Endodermal cell (in vitro differentiated cells): ENCODE data around the gene MPRIP. TPM values are rescaled to one million over a fixed set of nuclear protein-coding genes. Genes with fewer than 3 reads are reported as not detected.
A peak's percentile ranks its signal among the peaks of the same experiment; 100 is the strongest.

Source experiments
- DNase-seq: peaks from one replicate; pipeline ENCODE4 v3.0.0-alpha.2; 2017
- H3K27ac ChIP-seq: 2 replicates; pipeline ENCODE4 v1.5.1; 2013; ENCODE audit warnings: mild to moderate bottlenecking, low read depth, low read length, moderate library complexity
- H3K27me3 ChIP-seq: 2 replicates; pipeline ENCODE4 v1.6.1; 2013; ENCODE audit warnings: mild to moderate bottlenecking, low read length, moderate library complexity; ENCODE audit not compliant: insufficient read depth, control insufficient read depth, poor library complexity, severe bottlenecking
- H3K36me3 ChIP-seq: 2 replicates; pipeline ENCODE4 v1.7.0; 2013; ENCODE audit warnings: mild to moderate bottlenecking, low read length, moderate library complexity; ENCODE audit not compliant: control insufficient read depth, insufficient read depth
- H3K4me1 ChIP-seq: one replicate; pipeline ENCODE4 v1.7.0; 2013; ENCODE audit warnings: low read length; ENCODE audit not compliant: control insufficient read depth, insufficient read depth
- H3K4me3 ChIP-seq: 2 replicates; pipeline ENCODE4 v1.5.1; 2013; ENCODE audit warnings: mild to moderate bottlenecking, low read length, moderate library complexity
- H3K9ac ChIP-seq: 2 replicates; pipeline ENCODE4 v1.6.1; 2013; ENCODE audit warnings: mild to moderate bottlenecking, low read length, moderate library complexity; ENCODE audit not compliant: poor library complexity, severe bottlenecking; ENCODE audit errors: extremely low read depth
- H3K9me3 ChIP-seq: 2 replicates; pipeline ENCODE4 v1.6.1; 2013; ENCODE audit warnings: mild to moderate bottlenecking, low read length, moderate library complexity; ENCODE audit not compliant: control insufficient read depth
- H3K27ac Mint-ChIP-seq: 2 replicates; pipeline ENCODE4 v1.8.0; 2020; ENCODE audit warnings: mixed read lengths
- H3K27me3 Mint-ChIP-seq: 2 replicates; pipeline ENCODE4 v1.8.0; 2021; ENCODE audit warnings: mild to moderate bottlenecking, mixed read lengths; ENCODE audit not compliant: insufficient read depth
- H3K36me3 Mint-ChIP-seq: 2 replicates; pipeline ENCODE4 v1.8.0; 2020; ENCODE audit warnings: low read depth, mixed read lengths
- H3K4me1 Mint-ChIP-seq: 2 replicates; pipeline ENCODE4 v1.8.0; 2020; ENCODE audit warnings: mixed read lengths
- H3K4me3 Mint-ChIP-seq: 2 replicates; pipeline ENCODE4 v1.8.0; 2020; ENCODE audit warnings: mild to moderate bottlenecking, moderate library complexity, mixed read lengths
- H3K9me3 Mint-ChIP-seq: 2 replicates; pipeline ENCODE4 v1.8.0; 2020; ENCODE audit warnings: mild to moderate bottlenecking, mixed read lengths
- CTCF ChIP-seq: fragments of 200-600 bp; sonication (generic); conservative IDR thresholded peaks from 2 replicates; pipeline ENCODE4 v1.5.0; 2021; ENCODE audit warnings: antibody characterized with exemption, mild to moderate bottlenecking
- WGBS, 2 experiments: methylation state at CpG; one replicate each; pipeline versions ENCODE4 v1.1.5 to v1.1.7; 2013; ENCODE audit warnings: missing lambda C conversion rate in 2 of 2, mixed read lengths in 1 of 2; ENCODE audit not compliant: insufficient coverage in 1 of 2, insufficient read length in 1 of 2; 5-methylcytosine and 5-hydroxymethylcytosine counted together
- total RNA-seq, 2 donors: library from RNA; stranded (reverse); fragmentation: NEBNext Ultra II Directional in 1 of 2; extraction: Animal tissue kit (Norgen Biotek cat#: 25700) in 1 of 2; gene quantifications; 2 replicates in 1 of 2; 3 replicates in 1 of 2; pipeline ENCODE4 v1.2.1, GENCODE V29; 2021

Gene MPRIP
- total RNA-seq, 2 donors from 2014 or later: 154 to 155 TPM

GRCh38 chr17:17213775-17214174 lies 171.5 kb downstream of the MPRIP start:
- Histone ChIP-seq H3K9me3 (no peaks in the 10 kb centered on the region), H3K9ac (no peak overlapping the region), H3K36me3 (peaks cover 53% of the 10 kb centered on the region), H3K4me1 (no peaks in the 10 kb centered on the region), H3K27ac (no peak overlapping the region), H3K4me3 (no peak overlapping the region), H3K27me3 (no peaks in the 10 kb centered on the region)
- 84 to 97% methylated on average over 5 to 10 of the region's 10 CpGs for WGBS, 2 experiments
- Mint-ChIP-seq H3K27me3 (no peaks in the 10 kb centered on the region), H3K27ac (no peak overlapping the region), H3K9me3 (no peaks in the 10 kb centered on the region), H3K4me1 (no peaks in the 10 kb centered on the region), H3K4me3 (no peak overlapping the region), H3K36me3 (peaks cover 57% of the 10 kb centered on the region)
- no peak for TF ChIP-seq CTCF
- DNase-seq: no peak

GRCh38 chr17:17214646-17215436 lies 172.6 kb downstream of the MPRIP start:
- H3K27me3 Mint-ChIP-seq: no peaks in the 10 kb centered on the region
- no peaks in the 10 kb centered on the region for H3K4me1 ChIP-seq
- no peak for DNase-seq

GRCh38 chr17:17215575-17215974 lies 173.3 kb downstream of the MPRIP start:
- Mint-ChIP-seq H3K4me1 (no peaks in the 10 kb centered on the region), H3K27me3 (no peaks in the 10 kb centered on the region), H3K27ac (peak overlapping the region; percentile 55), H3K4me3 (no peak overlapping the region), H3K36me3 (peaks cover 68% of the 10 kb centered on the region), H3K9me3 (no peaks in the 10 kb centered on the region)
- WGBS, 2 experiments: 92 to 100% methylated on average over 5 to 8 of the region's 8 CpGs
- no peak overlapping the region for H3K9ac ChIP-seq
- H3K4me3 ChIP-seq: no peak overlapping the region
- no peak for TF ChIP-seq CTCF
- no peaks in the 10 kb centered on the region for H3K4me1 ChIP-seq
- no peak for DNase-seq
- no peaks in the 10 kb centered on the region for H3K27me3 ChIP-seq
- H3K36me3 ChIP-seq: peaks cover 66% of the 10 kb centered on the region
- no peak overlapping the region for H3K27ac ChIP-seq
- H3K9me3 ChIP-seq: no peaks in the 10 kb centered on the region

More at GRCh38 chr17:17214646-17215436, 172.6 kb downstream of the MPRIP start:
- peaks cover 62% of the 10 kb centered on the region for H3K36me3 Mint-ChIP-seq
- H3K27ac Mint-ChIP-seq: no peak overlapping the region
- no peak for TF ChIP-seq CTCF
- no peaks in the 10 kb centered on the region for H3K4me1 Mint-ChIP-seq
- H3K9me3 Mint-ChIP-seq: no peaks in the 10 kb centered on the region
- no peaks in the 10 kb centered on the region for H3K9me3 ChIP-seq
- H3K4me3 ChIP-seq: no peak overlapping the region
- H3K4me3 Mint-ChIP-seq: no peak overlapping the region
- no peak overlapping the region for H3K27ac ChIP-seq
- peaks cover 58% of the 10 kb centered on the region for H3K36me3 ChIP-seq
- H3K27me3 ChIP-seq: no peaks in the 10 kb centered on the region
- H3K9ac ChIP-seq: no peak overlapping the region
- 95% methylated on average over 20 to 27 of the region's 27 CpGs for WGBS, 2 experiments
